GM19463 (cell line): ENCODE measurements around the gene CHERP.
"Not testable (repeated sequence)": the region's sequence is repeated elsewhere in the genome, so short reads cannot be mapped to it uniquely, and the experiment has no call there.

ENCODE experiments used
- ATAC-seq: cut with Tn5 transposase; IDR thresholded peaks from one replicate; pipeline ENCODE4 v1.9.1; 2021; ENCODE audit warnings: mild to moderate bottlenecking, moderate library complexity; ENCODE audit not compliant: unreplicated experiment

Gene CHERP

GRCh38 chr19:16579381-16579780 is 37.1 kb upstream of the CHERP start:
- ATAC-seq = no peak

GRCh38 chr19:16577531-16577985 is 35.3 kb upstream of the CHERP start:
- no peak for ATAC-seq

- ATAC-seq = no peak
Measured at GRCh38 chr19:16576690-16577530, 34.7 kb upstream of the CHERP start.

GRCh38 chr19:16575861-16576689 is 33.8 kb upstream of the CHERP start:
- no peak for ATAC-seq

- no peak for ATAC-seq
Measured at GRCh38 chr19:16575282-16575681, 33.0 kb upstream of the CHERP start.

- ATAC-seq = no peak
Measured at GRCh38 chr19:16573925-16574324, 31.7 kb upstream of the CHERP start.

- ATAC-seq = no peak
Measured at GRCh38 chr19:16573296-16573695, 31.1 kb upstream of the CHERP start.

GRCh38 chr19:16572332-16573211 is 30.3 kb upstream of the CHERP start, which contains the start of gene SLC35E1:
Gene SLC35E1 (minus strand): TSS chr19:16572415. CDS start chr19:16572364, 51 bp downstream.
- ATAC-seq = peak; percentile 90

- ATAC-seq = peak; percentile 29
Measured at GRCh38 chr19:16571822-16572331, 29.6 kb upstream of the CHERP start.

- no peak for ATAC-seq
Measured at GRCh38 chr19:16571283-16571682, 29.0 kb upstream of the CHERP start.

- ATAC-seq = no peak
Measured at GRCh38 chr19:16569609-16570320, 27.5 kb upstream of the CHERP start.

GRCh38 chr19:16566702-16567101 is 24.5 kb upstream of the CHERP start:
- no peak for ATAC-seq

GRCh38 chr19:16566161-16566560 is 23.9 kb upstream of the CHERP start:
- ATAC-seq = no peak

- ATAC-seq = no peak
Measured at GRCh38 chr19:16564842-16565241, 22.6 kb upstream of the CHERP start.

GRCh38 chr19:16562608-16563025 is 20.4 kb upstream of the CHERP start:
- no peak for ATAC-seq

- ATAC-seq = no peak
Measured at GRCh38 chr19:16561382-16561781, 19.1 kb upstream of the CHERP start.

- no peak for ATAC-seq
Measured at GRCh38 chr19:16559780-16560276, 17.6 kb upstream of the CHERP start.

- ATAC-seq = no peak
Measured at GRCh38 chr19:16554776-16555175, 12.5 kb upstream of the CHERP start.

GRCh38 chr19:16551902-16552301 is 9.7 kb upstream of the CHERP start:
- not testable (repeated sequence) for ATAC-seq

- no peak for ATAC-seq
Measured at GRCh38 chr19:16548956-16549355, 6.7 kb upstream of the CHERP start.
